ENCODE results near the gene PAQR9.

Gene PAQR9

GRCh38 chr3:142926368-142926944 lies 37.0 kb downstream of the PAQR9 start:
- TF ChIP-seq, protein P1, sequence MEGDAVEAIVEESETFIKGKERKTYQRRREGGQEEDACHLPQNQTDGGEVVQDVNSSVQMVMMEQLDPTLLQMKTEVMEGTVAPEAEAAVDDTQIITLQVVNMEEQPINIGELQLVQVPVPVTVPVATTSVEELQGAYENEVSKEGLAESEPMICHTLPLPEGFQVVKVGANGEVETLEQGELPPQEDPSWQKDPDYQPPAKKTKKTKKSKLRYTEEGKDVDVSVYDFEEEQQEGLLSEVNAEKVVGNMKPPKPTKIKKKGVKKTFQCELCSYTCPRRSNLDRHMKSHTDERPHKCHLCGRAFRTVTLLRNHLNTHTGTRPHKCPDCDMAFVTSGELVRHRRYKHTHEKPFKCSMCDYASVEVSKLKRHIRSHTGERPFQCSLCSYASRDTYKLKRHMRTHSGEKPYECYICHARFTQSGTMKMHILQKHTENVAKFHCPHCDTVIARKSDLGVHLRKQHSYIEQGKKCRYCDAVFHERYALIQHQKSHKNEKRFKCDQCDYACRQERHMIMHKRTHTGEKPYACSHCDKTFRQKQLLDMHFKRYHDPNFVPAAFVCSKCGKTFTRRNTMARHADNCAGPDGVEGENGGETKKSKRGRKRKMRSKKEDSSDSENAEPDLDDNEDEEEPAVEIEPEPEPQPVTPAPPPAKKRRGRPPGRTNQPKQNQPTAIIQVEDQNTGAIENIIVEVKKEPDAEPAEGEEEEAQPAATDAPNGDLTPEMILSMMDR (IDR thresholded peaks at IDR 0.05), result no peak
- H3K27ac ChIP-seq, result no peak overlapping the region
- no peak overlapping the region for H3K4me3 ChIP-seq
- DNase-seq (ENCODE audit: low spot score), result no peak

- H3K4me3 ChIP-seq, result no peak overlapping the region
Measured at GRCh38 chr3:142925140-142925539, 38.3 kb downstream of the PAQR9 start.

DNA sequence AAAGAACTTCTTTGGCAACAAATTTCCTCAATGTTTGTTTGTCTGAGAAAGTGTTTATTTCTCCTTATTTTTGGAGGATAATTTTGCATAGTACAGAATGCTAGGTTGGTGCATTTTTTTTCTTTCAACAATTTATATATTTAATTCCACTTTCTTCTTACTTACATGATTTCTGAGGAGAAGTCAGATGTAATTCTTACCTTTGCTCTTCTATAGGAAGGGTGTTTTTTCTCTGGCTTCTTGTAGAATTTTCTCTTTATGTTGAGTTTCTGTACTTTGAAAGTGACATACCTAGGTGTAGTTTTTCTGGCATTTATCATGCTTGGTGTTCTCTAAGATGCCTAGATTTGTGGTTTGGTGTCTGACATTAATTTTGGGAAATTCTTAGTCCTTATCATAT lies 39.8 kb downstream of the PAQR9 start:
- TF ChIP-seq, protein P1 (IDR thresholded peaks at IDR 0.05), result no peak
- no peak overlapping the region for H3K4me3 ChIP-seq
- DNase-seq (ENCODE audit: low spot score), result no peak
- no peak overlapping the region for H3K27ac ChIP-seq

More at GRCh38 chr3:142925140-142925539, 38.3 kb downstream of the PAQR9 start:
- H3K27ac ChIP-seq, result no peak overlapping the region
- TF ChIP-seq, protein P1 (IDR thresholded peaks at IDR 0.05), result no peak
- no peak for DNase-seq (ENCODE audit: low spot score)

DNA sequence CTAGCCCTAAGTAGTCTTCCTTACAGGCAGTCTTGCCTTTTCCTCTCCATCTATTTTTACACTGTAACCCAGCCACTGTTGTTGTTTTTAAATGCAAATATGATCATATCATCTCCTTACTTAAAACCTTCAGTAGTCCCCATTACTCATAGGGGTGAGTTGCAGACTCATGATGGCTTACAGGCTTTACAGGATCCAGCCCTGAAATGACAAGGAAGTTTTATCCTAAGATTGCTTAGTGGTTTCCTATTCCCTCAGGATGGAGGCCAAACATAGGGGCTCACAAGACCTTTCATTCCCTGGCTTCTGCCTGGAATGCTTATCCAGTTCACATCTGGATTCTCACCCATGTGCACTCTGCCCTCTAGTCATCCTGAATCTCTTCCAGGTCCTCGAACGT lies 46.9 kb downstream of the PAQR9 start:
- H3K27ac ChIP-seq, result no peak overlapping the region
- no peak for DNase-seq (ENCODE audit: low spot score)
- H3K4me3 ChIP-seq, result no peak overlapping the region
- TF ChIP-seq, protein P1 (IDR thresholded peaks at IDR 0.05), result no peak

DNA sequence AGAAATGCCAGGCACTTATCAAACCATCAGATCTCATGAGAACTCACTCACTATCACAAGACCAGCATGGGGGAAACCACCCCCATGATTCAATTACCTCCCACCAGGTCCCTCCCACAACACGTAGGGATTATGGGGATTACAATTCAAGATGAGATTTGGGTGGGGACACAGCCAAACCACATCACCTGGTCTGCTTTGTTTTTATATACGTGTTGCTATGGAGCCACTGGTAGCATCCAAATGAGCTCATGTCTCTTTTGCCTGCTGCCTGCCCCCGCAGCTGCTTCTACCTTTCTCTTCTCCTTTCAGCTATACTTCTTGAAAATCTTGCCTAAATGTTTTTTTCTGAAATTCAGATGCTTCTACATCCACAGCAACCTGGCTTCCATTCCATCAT lies 47.8 kb downstream of the PAQR9 start:
- H3K27ac ChIP-seq, result no peak overlapping the region
- TF ChIP-seq, protein P1 (IDR thresholded peaks at IDR 0.05), result no peak
- DNase-seq (ENCODE audit: low spot score), result no peak
- H3K4me3 ChIP-seq, result no peak overlapping the region

DNA sequence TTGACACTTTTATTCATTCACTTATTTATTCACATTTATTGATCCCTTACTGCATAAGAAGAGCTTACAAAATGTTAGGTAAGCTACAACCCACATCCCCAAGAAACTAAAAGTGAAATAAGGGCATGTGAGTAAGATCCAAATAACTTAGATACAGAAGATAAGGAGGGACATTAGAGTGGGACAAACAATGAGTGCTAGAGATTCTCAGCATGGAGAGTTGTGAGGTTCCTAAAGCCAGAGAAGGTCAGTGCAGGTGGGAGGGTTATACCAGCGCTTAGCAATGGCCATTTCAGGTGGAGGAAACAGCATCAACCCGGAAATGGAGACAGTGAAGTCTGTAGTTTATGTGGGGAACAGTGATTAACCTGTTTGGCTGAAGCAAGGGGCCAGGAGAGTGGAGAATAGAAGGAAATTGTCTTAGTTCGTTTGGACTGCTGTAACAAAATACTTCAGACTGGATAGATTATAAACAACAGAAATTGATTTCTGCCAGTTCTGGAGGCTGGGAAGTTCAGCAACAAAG lies 49.1 kb downstream of the PAQR9 start:
- TF ChIP-seq, protein P1 (IDR thresholded peaks at IDR 0.05), result no peak
- DNase-seq (ENCODE audit: low spot score), result no peak
- H3K27ac ChIP-seq, result no peak overlapping the region
- no peak overlapping the region for H3K4me3 ChIP-seq

DNA sequence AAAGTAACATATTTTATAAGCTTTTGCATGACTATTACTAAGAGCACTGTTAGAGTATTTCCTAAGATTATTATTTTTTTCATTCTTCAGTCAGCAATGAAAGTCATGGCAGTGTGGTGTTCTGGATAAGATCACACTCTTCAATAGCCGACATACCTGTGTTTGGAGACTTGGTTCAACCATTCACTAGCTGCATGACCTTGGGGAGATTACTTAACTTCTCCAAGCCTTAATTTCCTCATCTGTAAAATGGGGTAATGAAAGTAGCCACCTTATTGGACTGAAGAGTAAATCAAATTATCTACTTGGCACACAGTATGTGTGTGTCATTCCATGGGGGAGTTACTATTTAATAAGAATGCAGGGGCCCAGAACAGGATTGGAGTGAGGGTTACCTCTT lies 50.0 kb downstream of the PAQR9 start:
- DNase-seq (ENCODE audit: low spot score), result no peak
- no peak overlapping the region for H3K4me3 ChIP-seq
- TF ChIP-seq, protein P1 (IDR thresholded peaks at IDR 0.05), result no peak
- H3K27ac ChIP-seq, result peak overlapping the region; percentile 62 to 80
